ENCODE data around the gene HKDC1.

HKDC1 gene

DNA sequence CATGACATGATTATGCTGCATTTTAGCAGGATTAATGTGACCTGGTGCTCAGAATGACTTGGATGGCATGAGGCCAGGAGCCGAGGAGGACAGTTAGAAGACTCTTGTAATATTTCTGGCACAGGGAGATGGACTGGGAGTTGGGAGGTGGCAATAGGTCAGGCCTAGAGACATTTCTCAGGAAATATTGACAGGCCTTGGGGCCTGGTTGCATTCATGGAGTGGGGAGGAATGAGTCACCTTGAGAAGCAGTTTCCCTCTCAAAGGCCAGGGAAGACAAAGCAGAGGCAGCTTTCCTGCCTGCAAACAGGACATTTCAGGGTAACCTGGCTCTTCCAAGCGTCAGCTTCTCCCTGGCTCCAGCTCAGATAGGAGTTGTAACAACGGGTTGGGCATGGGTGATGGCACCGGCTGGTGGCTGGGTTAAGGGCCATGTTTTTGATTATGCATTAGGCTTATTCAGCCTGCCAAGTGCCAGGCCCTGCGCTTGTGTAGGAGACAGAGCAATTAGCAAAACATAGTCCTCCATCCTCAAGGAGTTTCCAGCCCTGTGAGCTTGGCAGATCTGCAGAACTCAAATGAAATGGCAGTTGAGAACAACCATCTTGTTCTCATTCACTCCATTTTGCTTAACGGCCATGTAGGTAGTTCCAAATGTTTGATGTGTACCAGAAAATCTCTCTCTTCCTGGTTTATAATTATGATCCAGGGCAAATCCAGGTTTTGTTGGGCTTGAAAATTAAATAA is 96.4 kb downstream of the HKDC1 start:
- Histone ChIP-seq H3K4me2 (ENCODE audit: low read depth, low read length, poor library complexity, severe bottlenecking) (peak overlapping the region; percentile 91), H3F3A (ENCODE audit: low read depth) (no peaks in the 10 kb centered on the region), H2AFZ (ENCODE audit: low read length) (0 out of 2 replicates have a peak overlapping the region, but pooled peaks have one; percentile 3), H3K9ac (ENCODE audit: low read depth, low read length, poor library complexity, severe bottlenecking) (no peak overlapping the region), H3K9me3 (ENCODE audit: insufficient read depth, low read depth, low read length) (no peaks in the 10 kb centered on the region), H3K9me2 (replicated peaks; ENCODE audit: low read depth, low read length) (no peaks in the 10 kb centered on the region), H4K20me1 (ENCODE audit: insufficient read depth, low read length, poor library complexity, severe bottlenecking) (peaks cover 25% of the 10 kb centered on the region), H3K36me3 (ENCODE audit: insufficient read depth, low read length) (no peaks in the 10 kb centered on the region), H3K27me3 (ENCODE audit: insufficient read depth, low read length, poor library complexity, severe bottlenecking) (no peaks in the 10 kb centered on the region), H3K4me1 (ENCODE audit: insufficient read depth, low read length, poor library complexity, severe bottlenecking) (peaks cover 31% of the 10 kb centered on the region), H3K79me2 (ENCODE audit: insufficient read depth, low read length) (peaks cover 28% of the 10 kb centered on the region), H3K4me3 (ENCODE audit: low read length, poor library complexity, severe bottlenecking) (no peak overlapping the region)
- TF ChIP-seq, protein P1, sequence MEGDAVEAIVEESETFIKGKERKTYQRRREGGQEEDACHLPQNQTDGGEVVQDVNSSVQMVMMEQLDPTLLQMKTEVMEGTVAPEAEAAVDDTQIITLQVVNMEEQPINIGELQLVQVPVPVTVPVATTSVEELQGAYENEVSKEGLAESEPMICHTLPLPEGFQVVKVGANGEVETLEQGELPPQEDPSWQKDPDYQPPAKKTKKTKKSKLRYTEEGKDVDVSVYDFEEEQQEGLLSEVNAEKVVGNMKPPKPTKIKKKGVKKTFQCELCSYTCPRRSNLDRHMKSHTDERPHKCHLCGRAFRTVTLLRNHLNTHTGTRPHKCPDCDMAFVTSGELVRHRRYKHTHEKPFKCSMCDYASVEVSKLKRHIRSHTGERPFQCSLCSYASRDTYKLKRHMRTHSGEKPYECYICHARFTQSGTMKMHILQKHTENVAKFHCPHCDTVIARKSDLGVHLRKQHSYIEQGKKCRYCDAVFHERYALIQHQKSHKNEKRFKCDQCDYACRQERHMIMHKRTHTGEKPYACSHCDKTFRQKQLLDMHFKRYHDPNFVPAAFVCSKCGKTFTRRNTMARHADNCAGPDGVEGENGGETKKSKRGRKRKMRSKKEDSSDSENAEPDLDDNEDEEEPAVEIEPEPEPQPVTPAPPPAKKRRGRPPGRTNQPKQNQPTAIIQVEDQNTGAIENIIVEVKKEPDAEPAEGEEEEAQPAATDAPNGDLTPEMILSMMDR (conservative IDR thresholded peaks at IDR 0.05; ENCODE audit: low read length) = no peak
- no peak for TF ChIP-seq EZH2phosphoT487 (IDR thresholded peaks at IDR 0.05; ENCODE audit: borderline replicate concordance)
